ENCODE measurements around the gene NTN1. TPM values are rescaled to one million over a fixed set of nuclear protein-coding genes. Genes with fewer than 3 reads are reported as not detected.

The NTN1 gene
- total RNA-seq, 3 donors from 2014 or later (not counting 1 experiment from before 2014, with no cell fraction given) = 0.12 to 0.15 (median 0.14) TPM

DNA sequence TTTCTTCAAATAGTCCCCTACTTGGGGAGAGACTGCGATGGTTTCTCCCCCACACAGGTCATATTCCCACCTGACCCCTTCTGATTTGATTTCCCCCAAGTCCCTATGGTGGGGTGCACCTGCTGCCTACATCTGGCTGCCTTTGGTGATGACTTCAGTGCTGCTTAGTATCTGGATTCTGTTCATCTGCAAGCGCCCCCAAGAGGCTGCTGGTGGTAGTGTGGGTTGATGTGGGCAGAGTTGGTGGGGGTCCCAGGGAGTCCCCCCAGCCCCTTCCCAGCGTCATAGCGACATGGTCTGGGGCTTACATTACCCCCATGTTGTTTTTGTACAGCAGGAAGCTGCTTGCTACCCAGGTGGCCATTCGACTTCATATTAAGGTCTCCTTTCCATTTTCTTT is 99.2 kb downstream of the NTN1 start:
- no peaks in the 10 kb centered on the region for H3K27me3 ChIP-seq (ENCODE audit: control insufficient read depth, insufficient read depth, low read length)
- intact Hi-C loops (cut with micrococcal nuclease) = no loop called here
- WGBS (ENCODE audit: insufficient coverage) = 46% methylated on average over 5 of the region's 5 CpGs
- no peaks in the 10 kb centered on the region for H3K9me3 ChIP-seq (ENCODE audit: control insufficient read depth, insufficient read depth, low read length)
- no peaks in the 10 kb centered on the region for H3K36me3 ChIP-seq (ENCODE audit: control insufficient read depth, insufficient read depth, low read length)
- no peak for TF ChIP-seq CTCF (IDR thresholded peaks at IDR 0.05)
- ATAC-seq (no peak), DNase-seq (no peak)
- Mint-ChIP-seq H3K9me3 (no peaks in the 10 kb centered on the region), H3K36me3 (no peaks in the 10 kb centered on the region), H3K27me3 (ENCODE audit: low read depth in 2 of 2) (peaks cover 8 to 21% of the 10 kb centered on the region in 2 donors), H3K27ac (no peak overlapping the region), H3K4me3 (no peak overlapping the region), H3K4me1 (peaks cover 0 to 6% of the 10 kb centered on the region in 2 donors)
- no peak overlapping the region for H3K4me3 ChIP-seq (ENCODE audit: low read length)
- H3K27ac ChIP-seq (ENCODE audit: low read length) = no peak overlapping the region
- no peaks in the 10 kb centered on the region for H3K4me1 ChIP-seq (ENCODE audit: control insufficient read depth, insufficient read depth, low read length)

GRCh38 chr17:9121186-9121820 is 100.0 kb downstream of the NTN1 start:
- H3K4me3 ChIP-seq (ENCODE audit: low read length) = no peak overlapping the region
- H3K36me3 ChIP-seq (ENCODE audit: control insufficient read depth, insufficient read depth, low read length) = no peaks in the 10 kb centered on the region
- intact Hi-C loops (cut with micrococcal nuclease) = no loop called here
- TF ChIP-seq CTCF (IDR thresholded peaks at IDR 0.05) = no peak
- Mint-ChIP-seq H3K9me3 (no peaks in the 10 kb centered on the region), H3K36me3 (no peaks in the 10 kb centered on the region), H3K27ac (no peak overlapping the region), H3K4me1 (no peaks in the 10 kb centered on the region), H3K27me3 (ENCODE audit: low read depth in 2 of 2) (peaks cover 7 to 27% of the 10 kb centered on the region in 2 donors), H3K4me3 (no peak overlapping the region)
- no peak overlapping the region for H3K27ac ChIP-seq (ENCODE audit: low read length)
- H3K9me3 ChIP-seq (ENCODE audit: control insufficient read depth, insufficient read depth, low read length) = no peaks in the 10 kb centered on the region
- no peak for DNase-seq
- H3K4me1 ChIP-seq (ENCODE audit: control insufficient read depth, insufficient read depth, low read length) = no peaks in the 10 kb centered on the region
- no peaks in the 10 kb centered on the region for H3K27me3 ChIP-seq (ENCODE audit: control insufficient read depth, insufficient read depth, low read length)
- no peak for ATAC-seq
- WGBS (ENCODE audit: insufficient coverage) = 85% methylated on average over 15 of the region's 15 CpGs

DNA sequence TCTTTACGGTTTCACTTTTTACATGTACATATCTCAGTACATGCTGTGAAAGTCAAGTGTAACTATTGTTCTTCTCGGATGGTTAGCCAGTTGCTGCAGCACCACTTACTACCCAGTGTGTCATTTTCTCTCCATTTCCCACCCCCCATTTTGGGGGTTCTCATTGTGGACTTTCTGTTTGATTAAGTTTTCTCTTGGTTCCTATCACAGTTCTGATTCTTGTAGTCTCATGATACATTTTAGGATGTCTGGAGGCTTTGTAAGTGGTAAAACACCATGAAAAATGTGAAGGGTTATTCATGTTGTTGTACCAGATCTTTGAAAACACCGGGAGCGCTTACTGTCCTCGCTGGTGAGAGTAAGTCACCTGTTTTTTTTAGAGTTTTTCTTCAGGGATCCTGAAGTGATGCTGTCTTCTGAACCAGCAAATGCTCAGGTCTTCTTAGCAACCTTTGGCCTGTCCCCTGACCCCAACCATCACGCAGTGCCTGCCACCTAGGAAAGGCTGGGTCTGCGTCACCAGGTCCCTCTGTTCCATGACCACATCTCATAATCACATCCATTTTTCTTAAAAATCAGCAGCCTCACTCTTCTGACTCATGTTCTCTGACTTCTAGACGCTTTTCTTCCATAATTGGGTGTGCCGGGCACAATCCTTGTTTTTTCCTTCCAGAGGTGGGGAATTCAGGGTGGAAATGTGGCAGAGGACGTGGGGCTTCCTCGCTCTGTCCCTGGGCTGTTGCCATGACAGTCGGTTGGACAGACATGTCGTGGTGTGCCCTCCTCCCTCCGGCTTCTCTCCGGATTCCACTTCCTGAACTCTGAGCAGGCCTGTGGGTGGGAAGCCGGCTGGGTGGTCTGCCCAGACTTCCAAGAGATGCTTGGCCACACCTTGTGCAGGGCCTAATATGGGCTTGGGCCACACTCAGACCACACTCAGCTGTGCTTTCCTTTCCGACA is 102.6 kb downstream of the NTN1 start:
- Mint-ChIP-seq H3K27me3 (ENCODE audit: low read depth in 2 of 2) (peaks cover 6 to 21% of the 10 kb centered on the region in 2 donors), H3K4me1 (no peaks in the 10 kb centered on the region), H3K36me3 (no peaks in the 10 kb centered on the region), H3K27ac (no peak overlapping the region), H3K9me3 (no peaks in the 10 kb centered on the region), H3K4me3 (no peak overlapping the region)
- 86% methylated on average over 17 of the region's 17 CpGs for WGBS (ENCODE audit: insufficient coverage)
- Histone ChIP-seq H3K4me1 (ENCODE audit: control insufficient read depth, insufficient read depth, low read length) (no peaks in the 10 kb centered on the region), H3K36me3 (ENCODE audit: control insufficient read depth, insufficient read depth, low read length) (no peaks in the 10 kb centered on the region), H3K9me3 (ENCODE audit: control insufficient read depth, insufficient read depth, low read length) (no peaks in the 10 kb centered on the region), H3K27me3 (ENCODE audit: control insufficient read depth, insufficient read depth, low read length) (no peaks in the 10 kb centered on the region), H3K4me3 (ENCODE audit: low read length) (no peak overlapping the region), H3K27ac (ENCODE audit: low read length) (no peak overlapping the region)
- DNase-seq (no peak), ATAC-seq (no peak)
- no peak for TF ChIP-seq CTCF (IDR thresholded peaks at IDR 0.05)
- intact Hi-C loops (cut with micrococcal nuclease) = no loop called here

All from natural killer cell (primary cell).